ENCODE measurements around the gene RAB3GAP1.

RAB3GAP1 gene

DNA sequence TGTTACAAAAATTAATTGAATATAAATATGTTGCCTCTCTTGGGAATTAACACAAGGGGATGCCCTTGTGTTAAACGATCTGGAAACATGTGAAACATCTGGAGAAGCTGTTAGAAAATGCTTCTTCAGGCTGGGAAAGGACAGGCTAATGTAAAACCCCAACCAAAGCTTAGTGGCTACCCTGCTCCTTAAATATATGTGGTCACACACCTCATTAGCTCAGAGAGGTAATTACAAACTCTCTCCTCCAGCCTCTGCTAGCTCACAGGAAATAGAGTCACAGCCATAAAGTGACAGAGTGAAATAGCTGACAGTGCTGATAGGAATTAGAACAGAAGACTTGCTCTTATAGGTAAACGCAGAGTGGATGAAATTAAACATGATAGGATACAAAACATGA lies 155.9 kb downstream of the RAB3GAP1 start:
- no peak for DNase-seq (ENCODE audit: low read depth in 1 of 2, low spot score in 1 of 2)

DNA sequence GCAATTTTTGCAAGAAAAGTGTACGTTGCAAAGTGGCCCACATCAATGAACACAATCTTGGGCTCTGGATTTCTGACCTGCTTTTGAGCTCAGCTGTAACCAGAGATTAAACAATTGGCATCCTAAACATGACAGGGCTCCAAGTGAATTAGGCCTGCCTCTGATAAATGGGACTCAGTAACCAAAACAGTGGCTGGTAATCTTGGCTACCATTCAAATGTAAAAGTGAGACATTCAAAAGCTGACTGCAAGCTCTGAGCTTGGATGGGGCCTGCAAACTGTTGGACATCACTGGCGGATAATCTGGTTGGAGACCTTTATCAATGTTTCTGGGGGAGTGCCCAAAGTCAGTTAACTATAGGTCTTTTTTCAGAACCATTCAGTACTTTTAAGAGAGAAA lies 160.7 kb downstream of the RAB3GAP1 start:
- DNase-seq (ENCODE audit: low read depth in 1 of 2, low spot score in 1 of 2), result no peak

DNA sequence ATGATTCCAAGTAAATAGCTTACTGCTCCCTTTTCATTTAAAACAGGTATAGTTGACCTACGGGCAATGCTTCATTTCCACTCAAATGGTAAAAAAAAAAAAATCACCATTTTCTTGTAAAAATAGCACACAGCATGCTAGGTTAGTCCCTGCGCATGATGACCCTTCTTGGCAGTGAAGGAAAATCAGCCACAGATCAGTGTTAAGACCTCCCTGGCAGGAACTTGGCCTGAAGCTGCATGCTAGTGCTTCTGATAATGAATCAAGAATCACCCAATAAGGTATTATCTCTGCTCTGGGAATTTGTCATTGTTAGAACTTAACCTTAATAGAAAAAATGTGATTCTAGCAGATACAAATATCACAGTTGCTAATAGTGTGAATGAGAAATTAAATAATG lies 166.3 kb downstream of the RAB3GAP1 start:
- no peak for DNase-seq (ENCODE audit: low read depth in 1 of 2, low spot score in 1 of 2)

DNA sequence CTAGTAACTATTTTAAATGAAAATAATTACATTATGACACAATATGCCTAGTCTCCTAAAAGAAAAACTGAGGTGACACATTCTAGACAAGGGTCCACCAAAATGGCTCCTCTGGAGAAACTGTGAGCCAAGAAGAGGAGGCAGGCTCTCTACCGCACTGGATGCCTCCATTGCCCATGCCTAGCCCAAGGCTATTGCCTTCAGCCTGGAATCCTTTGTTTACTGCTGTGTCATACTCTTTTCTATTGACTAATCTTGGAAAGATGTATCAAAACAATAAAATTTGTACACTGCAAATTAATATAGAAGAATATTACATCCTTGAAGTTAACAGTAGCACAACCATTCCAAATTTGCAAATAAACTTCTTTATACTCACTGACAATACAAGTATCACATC lies 167.1 kb downstream of the RAB3GAP1 start:
- no peak for DNase-seq (ENCODE audit: low read depth in 1 of 2, low spot score in 1 of 2)

Data from activated T-helper 1 cell treated with anti-CD3 and anti-CD28 coated beads, Interleukin-2, amount 50 U/mL, for 16 hours (primary cell).